Stomach (tissue), 9 donors: ENCODE results near the gene P2RY12. TPM values are rescaled to one million over a fixed set of nuclear protein-coding genes. Genes with fewer than 3 reads are reported as not detected.

Experiments used
- DNase-seq, 2 donors: peaks; one replicate each; pipeline versions ENCODE4 v3.0.0 to v3.0.0-alpha.2; 2013 to 2019
- H3K27ac ChIP-seq, 5 donors: fragments of 200-600 bp in 4 of 5; sonication (generic) in 4 of 5; one replicate each; pipeline ENCODE4 v1.5.1; 2013 to 2019; ENCODE audit warnings: mild to moderate bottlenecking in 1 of 5, moderate library complexity in 1 of 5
- H3K27me3 ChIP-seq, 3 donors: fragments of 200-600 bp; sonication (generic); one replicate each; pipeline ENCODE4 v1.5.1; 2017 to 2019; ENCODE audit warnings: mixed run types in 1 of 3
- H3K36me3 ChIP-seq, 4 donors: fragments of 200-600 bp; sonication (generic); 1 replicate in 3 of 4; 2 replicates in 1 of 4; pipeline ENCODE4 v1.5.1; 2016 to 2019
- H3K4me1 ChIP-seq, 4 donors: fragments of 200-600 bp; sonication (generic); one replicate each; pipeline ENCODE4 v1.5.1; 2016 to 2019
- H3K4me3 ChIP-seq, 4 donors: fragments of 200-600 bp; sonication (generic) in 3 of 4; one replicate each; pipeline ENCODE4 v1.5.1; 2016 to 2019; ENCODE audit warnings: mild to moderate bottlenecking in 1 of 4
- H3K9me3 ChIP-seq, 4 donors: fragments of 200-600 bp; sonication (generic); one replicate each; pipeline ENCODE4 v1.5.1; 2016 to 2019
- EP300 ChIP-seq: sonication (generic); formaldehyde crosslinking; IDR thresholded peaks from one replicate; pipeline ENCODE4 v1.6.1; 2017; ENCODE audit warnings: antibody characterized with exemption
- POLR2A ChIP-seq, 4 donors: fragments of 450-650 bp; IDR thresholded peaks; one replicate each; pipeline ENCODE4 v1.6.1; 2016; ENCODE audit warnings: antibody characterized with exemption in 4 of 4, control low read depth in 2 of 4, mild to moderate bottlenecking in 1 of 4, moderate library complexity in 1 of 4
- POLR2AphosphoS5 ChIP-seq, 3 donors: sonication (generic); formaldehyde crosslinking; IDR thresholded peaks; one replicate each; pipeline ENCODE4 v1.6.1; 2016; ENCODE audit warnings: antibody characterized with exemption in 3 of 3
- WGBS, 5 donors: extraction: QIAGEN DNeasy Blood & Tissue Kit in 3 of 5; methylation state at CpG; one replicate each; pipeline versions ENCODE4 v1.1.5 to v1.1.7; 2013 to 2018; 5-methylcytosine and 5-hydroxymethylcytosine counted together
- intact Hi-C: fragments of 100-400 bp; cut with DNase I; formaldehyde crosslinking; loops from one replicate; pipeline ENCODE4 v1.15.1; 2023; ENCODE audit warnings: low total_unique reads
- polyA plus RNA-seq, 3 donors: library from polyadenylated mRNA; stranded (reverse); fragments of 200-250 nt; gene quantifications; one replicate each; pipeline ENCODE4 v1.2.3, GENCODE V29; 2013
- total RNA-seq, 5 donors: library from RNA; depleted of rRNA; stranded (reverse); fragments of >200 nt; gene quantifications; one replicate each; pipeline versions ENCODE4 v1.1.0 to v1.2.3, GENCODE V29; 2014 to 2016
- TF ChIP-seq, protein P1 (sequence below), 7 experiments: fragments of 450-650 bp in 4 of 7; fragments of 200-600 bp in 3 of 7; sonication (generic) in 3 of 7; IDR thresholded peaks; one replicate each; pipeline ENCODE4 v1.5.1; 2016 to 2019; ENCODE audit warnings: antibody characterized with exemption in 7 of 7, control low read depth in 2 of 7, mild to moderate bottlenecking in 1 of 7
- donor health status: healthy with polysubstance abuse.
- donor health status: Bipolar disorder and iron deficiency.
- donor health status: healthy.

Gene P2RY12
- total and polyA plus RNA-seq, 8 donors = 0.40 to 4.8 (median 0.46) TPM; not detected in 3

- no peak overlapping the region for H3K27ac ChIP-seq
- H3K4me3 ChIP-seq = no peak overlapping the region
- no peaks in the 10 kb centered on the region for H3K9me3 ChIP-seq
- H3K36me3 ChIP-seq = no peaks in the 10 kb centered on the region
- WGBS, 5 donors = 93 to 100% (median 98%) methylated on average over 2 of the region's 2 CpGs
- TF ChIP-seq POLR2A (IDR thresholded peaks at IDR 0.05) = no peak
- TF ChIP-seq, protein P1, sequence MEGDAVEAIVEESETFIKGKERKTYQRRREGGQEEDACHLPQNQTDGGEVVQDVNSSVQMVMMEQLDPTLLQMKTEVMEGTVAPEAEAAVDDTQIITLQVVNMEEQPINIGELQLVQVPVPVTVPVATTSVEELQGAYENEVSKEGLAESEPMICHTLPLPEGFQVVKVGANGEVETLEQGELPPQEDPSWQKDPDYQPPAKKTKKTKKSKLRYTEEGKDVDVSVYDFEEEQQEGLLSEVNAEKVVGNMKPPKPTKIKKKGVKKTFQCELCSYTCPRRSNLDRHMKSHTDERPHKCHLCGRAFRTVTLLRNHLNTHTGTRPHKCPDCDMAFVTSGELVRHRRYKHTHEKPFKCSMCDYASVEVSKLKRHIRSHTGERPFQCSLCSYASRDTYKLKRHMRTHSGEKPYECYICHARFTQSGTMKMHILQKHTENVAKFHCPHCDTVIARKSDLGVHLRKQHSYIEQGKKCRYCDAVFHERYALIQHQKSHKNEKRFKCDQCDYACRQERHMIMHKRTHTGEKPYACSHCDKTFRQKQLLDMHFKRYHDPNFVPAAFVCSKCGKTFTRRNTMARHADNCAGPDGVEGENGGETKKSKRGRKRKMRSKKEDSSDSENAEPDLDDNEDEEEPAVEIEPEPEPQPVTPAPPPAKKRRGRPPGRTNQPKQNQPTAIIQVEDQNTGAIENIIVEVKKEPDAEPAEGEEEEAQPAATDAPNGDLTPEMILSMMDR (IDR thresholded peaks at IDR 0.05) = no peak
- TF ChIP-seq EP300 = no peak
- TF ChIP-seq POLR2AphosphoS5 (IDR thresholded peaks at IDR 0.05) = no peak
- H3K4me1 ChIP-seq = peaks cover 7 to 12% (median 9%) of the 10 kb centered on the region in 4 donors
- no peaks in the 10 kb centered on the region for H3K27me3 ChIP-seq
- no peak for DNase-seq
- intact Hi-C loops = no loop called here
These were observed 75.0 kb downstream of the P2RY12 start for GRCh38 chr3:151309566-151309965.

- H3K27ac ChIP-seq = no peak overlapping the region
- no peak for DNase-seq
- intact Hi-C loops = no loop called here
- H3K4me1 ChIP-seq = peaks cover 7 to 15% (median 10%) of the 10 kb centered on the region in 4 donors
- WGBS, 5 donors = 89 to 97% (median 90%) methylated on average over 1 of the region's 1 CpG
- no peaks in the 10 kb centered on the region for H3K36me3 ChIP-seq
- no peaks in the 10 kb centered on the region for H3K27me3 ChIP-seq
- H3K9me3 ChIP-seq = no peaks in the 10 kb centered on the region
- no peak for TF ChIP-seq POLR2AphosphoS5 (IDR thresholded peaks at IDR 0.05)
- no peak for TF ChIP-seq POLR2A (IDR thresholded peaks at IDR 0.05)
- no peak for TF ChIP-seq EP300
- TF ChIP-seq, protein P1 (IDR thresholded peaks at IDR 0.05) = no peak
- H3K4me3 ChIP-seq = no peak overlapping the region
These were observed 76.7 kb downstream of the P2RY12 start for GRCh38 chr3:151307583-151308488.

GRCh38 chr3:151307131-151307530 is 77.4 kb downstream of the P2RY12 start:
- H3K4me1 ChIP-seq = peaks cover 7 to 15% (median 10%) of the 10 kb centered on the region in 4 donors
- no peaks in the 10 kb centered on the region for H3K36me3 ChIP-seq
- no peaks in the 10 kb centered on the region for H3K27me3 ChIP-seq
- no peak overlapping the region for H3K27ac ChIP-seq
- H3K4me3 ChIP-seq = no peak overlapping the region
- intact Hi-C loops = no loop called here
- no peak for DNase-seq
- H3K9me3 ChIP-seq = no peaks in the 10 kb centered on the region
- TF ChIP-seq POLR2AphosphoS5 (IDR thresholded peaks at IDR 0.05) (no peak), POLR2A (IDR thresholded peaks at IDR 0.05) (no peak), EP300 (no peak)
- TF ChIP-seq, protein P1 (IDR thresholded peaks at IDR 0.05) = no peak

DNA sequence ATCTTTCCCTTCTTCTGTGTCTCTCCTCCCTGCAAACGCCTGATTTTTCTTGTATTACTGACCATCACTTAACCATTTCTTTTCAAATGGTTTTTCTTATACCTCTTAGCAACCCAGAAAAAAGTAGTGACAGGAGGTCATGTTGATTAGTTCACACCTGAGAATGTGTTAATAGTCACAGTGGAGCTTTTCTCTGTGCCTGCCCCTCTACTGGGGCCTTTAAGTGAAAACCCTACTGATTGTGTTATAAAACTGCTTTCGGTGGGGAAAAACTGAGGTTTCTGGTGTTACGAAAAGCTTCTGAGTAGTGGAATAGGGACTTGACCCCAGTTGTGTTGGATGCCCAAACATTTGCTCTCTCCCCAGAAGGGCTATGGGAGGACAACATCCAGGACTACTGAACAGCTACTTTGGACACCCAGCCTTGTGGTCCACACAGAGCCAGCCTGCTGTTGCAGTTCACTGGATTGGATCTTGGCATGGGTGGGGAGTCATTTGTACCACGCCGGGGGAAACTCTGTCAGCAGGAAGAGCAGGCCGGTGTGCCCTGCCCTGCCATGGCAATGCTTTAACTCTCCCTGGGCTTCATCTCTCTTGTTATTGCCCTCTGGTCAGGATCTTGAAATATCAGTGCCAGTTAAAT is 78.3 kb downstream of the P2RY12 start:
- 89 to 96% (median 91%) methylated on average over 6 of the region's 6 CpGs for WGBS, 5 donors

More for the DNA sequence above, 78.3 kb downstream of the P2RY12 start:
- no peak overlapping the region for H3K27ac ChIP-seq
- DNase-seq = no peak
- TF ChIP-seq, protein P1 (IDR thresholded peaks at IDR 0.05) = no peak
- TF ChIP-seq EP300 (no peak), POLR2A (IDR thresholded peaks at IDR 0.05) (no peak), POLR2AphosphoS5 (IDR thresholded peaks at IDR 0.05) (no peak)
- no peaks in the 10 kb centered on the region for H3K36me3 ChIP-seq
- no peaks in the 10 kb centered on the region for H3K27me3 ChIP-seq
- H3K4me3 ChIP-seq = no peak overlapping the region
- H3K4me1 ChIP-seq = peaks cover 7 to 15% (median 10%) of the 10 kb centered on the region in 4 donors
- intact Hi-C loops = no loop called here
- no peaks in the 10 kb centered on the region for H3K9me3 ChIP-seq
